GM21786 (cell line): ENCODE measurements around the gene STK24.
A peak's percentile ranks its signal among the peaks of the same experiment; 100 is the strongest.
"Not testable (repeated sequence)": the region's sequence is repeated elsewhere in the genome, so short reads cannot be mapped to it uniquely, and the experiment has no call there.

Experiments used
- ATAC-seq: cut with Tn5 transposase; IDR thresholded peaks from one replicate; pipeline ENCODE4 v1.9.1; 2021; ENCODE audit not compliant: unreplicated experiment

Gene STK24

GRCh38 chr13:98582947-98583346 lies 6.0 kb upstream of the STK24 start:
- no peak for ATAC-seq

GRCh38 chr13:98581971-98582702 lies 5.2 kb upstream of the STK24 start:
- no peak for ATAC-seq

GRCh38 chr13:98581381-98581780 lies 4.5 kb upstream of the STK24 start:
- ATAC-seq = no peak

- no peak for ATAC-seq
These were observed 3.5 kb upstream of the STK24 start for GRCh38 chr13:98580420-98580819.

GRCh38 chr13:98577836-98578285 lies 954 bp upstream of the STK24 start:
- ATAC-seq = no peak

DNA sequence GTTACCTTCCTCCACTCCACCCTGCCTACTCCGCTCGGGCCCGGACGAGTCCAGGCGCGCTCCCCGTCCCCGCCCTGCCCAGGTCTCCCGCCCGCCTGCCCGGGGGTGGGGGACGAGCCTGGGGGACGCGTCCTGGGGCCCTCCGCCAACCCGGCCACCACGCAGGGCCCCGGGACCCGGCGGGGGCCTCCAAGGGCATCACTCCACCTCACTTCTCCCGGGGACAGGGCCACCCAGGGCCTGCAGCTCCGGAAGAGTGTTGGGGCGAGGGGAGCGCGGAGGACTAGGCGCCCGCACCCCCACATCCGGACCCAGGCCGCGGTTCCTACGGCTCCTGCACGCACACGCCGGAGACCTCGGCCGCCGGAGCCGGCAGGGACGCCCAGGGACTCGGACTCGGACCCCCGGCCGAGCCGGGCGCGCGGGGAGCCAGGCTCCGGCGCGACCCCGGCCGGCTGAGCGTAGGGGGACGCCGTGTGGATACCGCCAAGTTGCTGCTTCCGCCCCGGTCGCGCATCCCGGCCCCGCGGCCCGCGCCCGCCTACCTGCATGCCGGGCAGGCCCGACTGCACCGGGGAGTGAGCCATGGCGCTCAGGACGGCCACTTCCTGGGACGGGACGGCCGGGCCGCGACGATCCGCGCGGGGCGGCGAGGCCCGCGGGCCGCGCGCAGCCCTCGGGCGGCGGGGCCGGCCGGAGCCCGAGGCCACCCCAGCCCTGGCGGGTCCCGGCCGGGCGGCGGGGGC lies 534 bp downstream of the STK24 start:
- peak; percentile 18 for ATAC-seq

DNA sequence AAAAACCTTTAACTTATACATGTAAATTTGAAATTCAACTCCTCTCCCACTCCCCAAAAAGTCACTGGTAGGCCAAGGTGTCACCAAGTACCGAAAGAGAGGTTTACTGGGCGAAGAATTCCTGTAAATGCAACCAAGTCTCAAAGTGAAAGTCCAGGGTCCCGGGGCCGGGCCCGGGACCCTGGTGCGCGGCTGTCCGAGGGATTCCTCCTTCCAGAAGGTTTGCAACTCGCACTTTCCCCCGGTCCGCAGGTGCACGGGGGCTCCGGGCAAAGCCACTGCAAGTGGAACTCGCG lies 1.1 kb downstream of the STK24 start:
- no peak for ATAC-seq

DNA sequence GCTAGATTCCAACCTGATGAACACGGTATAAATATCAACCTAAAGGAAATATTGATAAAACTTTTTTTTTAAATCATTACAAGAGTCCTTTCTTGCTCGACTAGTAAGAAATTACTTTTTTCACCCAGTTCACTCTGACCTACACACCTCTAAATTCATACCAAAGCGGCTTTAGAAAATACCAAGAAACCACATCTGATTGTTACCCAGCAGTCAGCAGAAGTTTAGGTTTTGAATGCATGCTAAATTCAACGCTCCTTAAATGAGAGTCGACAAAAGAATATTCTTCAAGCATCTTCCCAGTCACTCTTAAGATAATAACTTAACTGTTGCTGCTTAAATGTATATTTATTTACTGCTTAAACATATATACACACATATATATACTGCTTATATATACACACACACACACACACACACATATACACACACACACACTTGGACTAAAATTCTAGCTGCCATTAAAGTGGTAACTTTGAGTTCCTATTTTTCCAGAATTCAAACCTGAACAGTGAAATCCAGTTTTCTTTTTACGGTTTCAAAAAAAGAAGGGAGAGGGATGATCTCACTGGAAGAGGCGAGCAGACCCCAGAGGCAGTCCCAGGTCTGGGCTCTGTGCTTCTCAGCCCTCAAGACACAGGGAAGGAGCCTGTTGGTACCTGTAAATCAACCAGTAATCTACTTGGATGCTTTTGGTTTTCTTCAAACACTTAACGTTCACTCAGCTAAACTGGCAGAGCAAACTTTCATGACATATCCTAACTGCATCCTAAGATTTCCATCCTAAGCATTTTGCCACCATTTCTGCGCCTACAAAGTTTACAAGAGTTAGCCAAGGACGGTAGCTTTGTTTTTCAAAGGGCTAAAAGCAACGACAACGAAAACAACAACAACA lies 1.7 kb downstream of the STK24 start:
- no peak for ATAC-seq

GRCh38 chr13:98571955-98572662 lies 4.8 kb downstream of the STK24 start:
- no peak for ATAC-seq

GRCh38 chr13:98570929-98571372 lies 6.0 kb downstream of the STK24 start:
- peak; percentile 91 for ATAC-seq

DNA sequence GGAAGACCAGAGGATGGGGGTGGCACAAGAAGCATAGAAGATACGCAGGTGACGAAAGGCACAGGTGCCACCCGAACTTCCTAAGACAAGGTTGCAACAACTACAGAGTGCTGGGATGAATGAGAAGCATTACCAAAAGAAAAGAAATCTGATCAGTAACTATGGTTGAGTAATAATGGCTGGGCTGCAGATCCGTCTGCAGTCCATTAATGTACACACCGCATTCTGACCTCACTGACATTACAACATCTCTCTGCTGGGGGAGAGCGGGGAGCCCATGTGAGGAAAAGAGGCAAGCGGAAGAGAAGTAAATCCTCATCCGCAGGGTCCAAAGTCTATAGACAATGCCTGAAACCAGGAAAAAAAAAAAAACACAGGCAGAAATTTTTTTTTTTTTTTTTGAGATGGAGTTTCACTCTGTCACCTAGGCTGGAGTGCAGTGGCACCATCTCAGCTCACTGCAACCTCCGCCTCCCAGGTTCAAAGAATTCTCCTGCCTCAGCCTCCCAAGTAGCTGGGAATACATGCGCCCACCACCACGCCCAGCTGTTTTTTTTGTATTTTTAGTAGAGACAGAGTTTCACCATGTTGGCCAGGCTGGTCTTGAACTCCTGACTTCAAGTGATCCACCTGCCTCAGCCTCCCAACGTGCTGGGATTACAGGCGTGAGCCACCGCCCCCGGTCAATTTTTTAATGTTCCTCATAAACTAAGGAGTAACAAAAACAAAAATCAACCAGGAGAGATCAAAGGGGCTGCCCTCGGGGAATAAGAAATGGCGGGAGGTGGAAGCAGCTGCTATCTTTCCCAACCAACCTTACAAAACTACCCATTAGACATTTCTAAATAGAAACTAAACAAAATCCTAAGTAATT lies 7.2 kb downstream of the STK24 start:
- ATAC-seq = not testable (repeated sequence)

DNA sequence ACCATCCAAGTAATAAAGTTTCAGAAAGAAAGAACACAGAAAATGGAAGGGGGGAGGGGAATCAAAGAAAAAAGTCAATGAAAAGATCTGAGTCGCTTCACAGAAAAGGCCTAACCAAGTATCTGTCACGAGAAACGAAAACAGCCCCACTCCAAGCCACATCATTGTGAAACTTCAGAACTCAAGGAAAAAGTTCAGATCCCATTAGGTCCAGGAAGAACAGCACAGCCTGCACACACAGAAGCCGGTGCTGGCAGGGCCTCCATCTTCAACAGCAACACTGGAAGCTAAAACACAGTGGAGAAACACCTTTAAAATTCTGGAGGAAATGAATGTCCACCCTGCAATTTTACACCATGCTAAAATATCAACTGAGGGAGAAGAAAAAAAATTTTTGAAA lies 8.0 kb downstream of the STK24 start:
- no peak for ATAC-seq

GRCh38 chr13:98567140-98567539 lies 9.8 kb downstream of the STK24 start:
- no peak for ATAC-seq

DNA sequence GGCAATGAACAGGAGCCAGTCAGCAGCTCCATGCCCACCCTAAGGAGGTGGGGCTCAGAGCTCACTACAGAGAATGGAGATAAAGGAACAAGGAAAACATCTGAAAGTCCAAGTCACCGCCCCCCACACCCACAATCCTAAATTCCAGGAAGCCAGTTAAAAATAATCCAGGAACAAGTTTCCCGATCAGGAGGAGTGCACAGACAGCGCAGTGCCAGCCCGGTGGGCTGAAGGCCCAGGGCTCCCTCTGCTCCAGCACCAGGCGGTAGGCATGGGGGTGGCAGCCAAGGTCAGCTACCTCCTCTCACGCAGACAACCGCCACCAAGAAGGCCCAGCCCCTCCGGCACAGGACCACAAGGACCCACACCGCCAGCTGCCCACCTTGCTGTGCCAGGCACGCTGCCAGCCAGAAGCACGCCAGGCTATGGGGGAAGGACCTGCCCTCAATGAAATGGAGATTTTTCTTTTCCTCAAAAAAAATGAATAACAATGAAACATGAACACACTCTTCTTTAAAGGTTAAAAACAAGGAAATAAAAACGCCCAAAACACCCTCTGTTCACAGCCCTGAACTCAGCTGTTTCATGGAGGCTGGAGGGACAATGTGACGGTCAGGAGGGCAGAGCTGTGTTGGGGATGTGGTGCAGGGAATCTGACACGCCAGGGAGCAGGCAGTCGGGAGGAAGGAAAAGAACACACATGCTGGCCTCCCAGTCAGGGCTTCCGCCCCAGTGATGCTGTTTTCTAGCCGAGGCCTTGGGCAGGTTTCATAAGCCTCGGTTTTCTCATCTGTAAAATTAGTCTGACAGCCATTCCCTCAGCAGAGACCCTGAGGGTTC lies 11.0 kb downstream of the STK24 start:
- no peak for ATAC-seq

DNA sequence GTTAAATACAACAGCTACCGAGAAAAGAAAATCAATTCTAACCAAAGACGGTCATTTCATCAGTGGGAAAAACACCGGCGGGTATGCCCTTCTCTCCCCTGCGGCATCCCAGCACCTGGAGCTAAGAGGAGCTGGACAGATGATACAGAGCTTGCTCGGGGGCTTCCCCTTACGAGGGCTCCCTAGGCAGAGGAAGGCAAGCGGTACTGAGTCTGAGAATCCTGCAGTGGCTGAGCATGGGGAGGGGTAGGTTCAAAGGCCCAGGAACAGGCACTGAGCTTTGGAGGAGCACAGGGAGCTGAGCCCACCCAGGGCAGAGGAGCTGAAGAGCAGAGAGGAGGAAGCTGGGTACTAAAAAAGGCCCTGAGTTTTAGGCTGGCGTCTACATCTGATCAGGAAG lies 12.7 kb downstream of the STK24 start:
- ATAC-seq = no peak

GRCh38 chr13:98563071-98563470 lies 13.8 kb downstream of the STK24 start:
- ATAC-seq = no peak

DNA sequence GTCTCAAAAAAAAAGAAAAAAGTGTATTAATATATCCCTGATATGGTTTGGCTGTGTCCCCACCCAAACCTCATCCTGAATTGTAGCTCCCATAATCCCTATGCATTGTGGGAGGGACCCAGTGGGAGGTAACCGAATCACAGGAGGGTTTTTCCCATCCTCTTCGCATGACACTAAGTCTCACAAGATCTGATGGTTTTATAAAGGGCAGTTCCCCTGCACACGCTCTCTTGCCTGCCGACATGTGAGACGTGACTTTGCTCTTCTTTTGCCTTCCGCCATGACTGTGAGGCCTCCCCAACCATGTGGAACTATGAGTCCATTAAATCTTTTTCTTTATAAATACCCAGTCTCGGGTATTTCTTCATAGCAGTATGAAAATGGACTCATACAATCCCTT lies 17.7 kb downstream of the STK24 start:
- no peak for ATAC-seq

GRCh38 chr13:98557937-98558792 lies 18.7 kb downstream of the STK24 start:
- ATAC-seq = no peak
